T-helper 22 cell (primary cell): ENCODE results near the gene PRDM16.

ENCODE experiments used
- DNase-seq: peaks from one replicate; pipeline ENCODE4 v3.0.0-alpha.2; 2020; ENCODE audit warnings: low read depth

PRDM16 gene

DNA sequence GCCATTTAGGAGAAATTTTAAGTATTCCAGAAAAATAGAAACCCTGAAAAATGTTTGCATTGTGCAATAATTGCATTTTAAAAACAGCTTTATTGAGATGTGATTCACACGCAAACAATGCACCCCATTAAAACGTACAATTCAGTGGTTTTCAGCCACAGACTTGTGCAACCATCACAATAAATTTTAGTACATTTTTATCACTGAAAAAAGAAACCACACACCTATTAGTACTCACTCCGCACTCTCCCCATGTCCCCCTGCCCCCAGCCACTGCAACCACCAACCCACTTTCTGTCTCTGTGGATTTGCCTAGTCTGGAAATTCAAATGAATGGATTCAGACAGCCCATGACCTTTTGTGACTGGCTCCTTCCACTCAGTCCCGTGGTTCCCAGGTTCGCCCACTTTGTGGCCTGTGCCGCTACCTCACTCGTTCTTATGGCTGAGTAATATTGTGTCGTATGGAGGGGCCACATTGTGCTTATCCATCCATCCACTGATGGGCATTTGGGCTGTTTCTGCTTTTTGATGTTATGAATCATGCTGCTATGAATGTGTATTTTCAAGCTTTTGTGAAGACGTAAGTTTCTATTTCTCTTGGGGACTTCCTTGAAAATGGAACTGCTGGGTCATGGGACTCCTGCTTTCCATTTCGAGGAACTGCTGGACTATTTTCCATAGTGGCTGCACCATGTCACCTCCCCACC is 237.7 kb downstream of the PRDM16 start:
- no peak for DNase-seq

- DNase-seq: no peak
Measured at GRCh38 chr1:3307359-3307758, 238.4 kb downstream of the PRDM16 start.

GRCh38 chr1:3308053-3308452 is 239.1 kb downstream of the PRDM16 start:
- no peak for DNase-seq

GRCh38 chr1:3310718-3311400 is 241.9 kb downstream of the PRDM16 start:
- DNase-seq: no peak

GRCh38 chr1:3311711-3312110 is 242.7 kb downstream of the PRDM16 start:
- DNase-seq: no peak

GRCh38 chr1:3312310-3312897 is 243.4 kb downstream of the PRDM16 start:
- DNase-seq: no peak

DNA sequence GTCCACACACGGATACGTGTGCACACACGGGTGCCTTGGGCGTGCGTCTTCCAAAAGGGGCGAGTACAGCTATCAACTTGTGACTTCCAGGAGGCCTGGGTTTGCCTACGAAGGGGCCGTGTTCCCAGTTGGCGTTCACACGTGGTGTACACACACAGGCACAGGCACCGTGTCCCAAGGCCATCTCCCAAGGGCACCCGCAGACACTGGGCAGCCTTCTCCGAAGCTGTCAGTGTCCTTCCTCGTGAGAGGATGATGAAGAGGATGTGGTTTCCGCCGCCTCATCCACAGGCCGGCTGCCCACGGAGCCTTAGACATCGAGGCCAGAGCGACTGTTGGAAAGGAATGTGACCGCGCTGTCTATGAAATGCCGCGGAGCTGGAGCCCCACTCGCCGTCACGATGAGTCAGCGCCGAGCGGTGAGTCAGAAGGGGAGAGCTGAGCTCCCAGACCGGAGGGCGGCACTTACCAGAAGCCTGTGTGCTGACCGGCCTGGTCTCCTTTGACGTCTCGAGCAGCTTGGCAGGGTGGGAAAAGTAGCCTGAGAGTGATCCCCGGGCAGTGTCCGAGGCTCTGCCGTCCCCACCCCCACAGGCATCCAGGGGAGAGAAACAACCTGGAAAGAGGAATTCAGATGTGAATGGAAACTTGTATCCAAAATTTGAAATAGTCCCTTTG is 244.0 kb downstream of the PRDM16 start:
- DNase-seq: no peak

GRCh38 chr1:3313576-3313950 is 244.6 kb downstream of the PRDM16 start:
- DNase-seq: no peak

DNA sequence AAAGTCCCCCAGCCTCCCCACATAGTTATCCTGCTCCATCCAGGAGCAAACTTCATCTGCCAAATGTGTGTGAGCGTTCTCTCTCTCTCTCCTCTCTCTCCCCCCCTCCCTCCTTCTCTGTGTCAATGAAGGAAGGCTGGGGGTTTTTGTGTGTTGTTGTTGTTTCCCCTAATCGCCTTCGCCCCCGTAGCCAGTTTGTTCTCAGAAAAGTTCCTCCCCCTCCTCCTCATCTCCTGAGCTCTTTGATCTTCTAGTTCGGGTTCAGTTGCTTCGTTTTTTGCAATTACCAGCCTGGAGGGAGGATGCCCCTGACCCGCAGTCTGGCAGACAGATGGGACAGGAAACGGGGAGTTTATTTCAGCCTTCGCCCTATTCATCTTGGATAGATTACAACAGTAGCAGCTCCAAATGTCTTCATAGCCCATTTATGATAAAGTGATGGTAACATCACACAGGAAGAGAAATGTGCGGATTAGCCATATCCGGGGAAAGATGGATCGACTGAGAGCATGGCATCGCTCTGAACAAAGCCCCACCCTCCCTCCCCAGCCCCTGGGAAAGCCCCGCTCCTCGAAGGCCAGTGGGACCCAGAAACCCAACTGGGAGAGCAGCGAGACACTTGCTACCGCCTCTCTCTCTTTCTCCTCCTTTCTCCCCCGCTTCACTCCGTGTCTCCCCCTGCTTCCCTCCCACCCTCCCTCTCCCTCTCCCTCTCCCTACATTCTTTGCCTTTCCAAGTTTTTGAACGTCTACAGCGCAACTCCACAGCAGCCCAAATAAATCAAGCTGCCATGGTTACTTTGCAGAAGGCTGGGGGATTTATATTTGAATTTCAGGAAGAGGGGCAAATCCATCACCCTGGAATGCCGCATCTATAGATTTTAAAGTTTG is 245.7 kb downstream of the PRDM16 start:
- no peak for DNase-seq

DNA sequence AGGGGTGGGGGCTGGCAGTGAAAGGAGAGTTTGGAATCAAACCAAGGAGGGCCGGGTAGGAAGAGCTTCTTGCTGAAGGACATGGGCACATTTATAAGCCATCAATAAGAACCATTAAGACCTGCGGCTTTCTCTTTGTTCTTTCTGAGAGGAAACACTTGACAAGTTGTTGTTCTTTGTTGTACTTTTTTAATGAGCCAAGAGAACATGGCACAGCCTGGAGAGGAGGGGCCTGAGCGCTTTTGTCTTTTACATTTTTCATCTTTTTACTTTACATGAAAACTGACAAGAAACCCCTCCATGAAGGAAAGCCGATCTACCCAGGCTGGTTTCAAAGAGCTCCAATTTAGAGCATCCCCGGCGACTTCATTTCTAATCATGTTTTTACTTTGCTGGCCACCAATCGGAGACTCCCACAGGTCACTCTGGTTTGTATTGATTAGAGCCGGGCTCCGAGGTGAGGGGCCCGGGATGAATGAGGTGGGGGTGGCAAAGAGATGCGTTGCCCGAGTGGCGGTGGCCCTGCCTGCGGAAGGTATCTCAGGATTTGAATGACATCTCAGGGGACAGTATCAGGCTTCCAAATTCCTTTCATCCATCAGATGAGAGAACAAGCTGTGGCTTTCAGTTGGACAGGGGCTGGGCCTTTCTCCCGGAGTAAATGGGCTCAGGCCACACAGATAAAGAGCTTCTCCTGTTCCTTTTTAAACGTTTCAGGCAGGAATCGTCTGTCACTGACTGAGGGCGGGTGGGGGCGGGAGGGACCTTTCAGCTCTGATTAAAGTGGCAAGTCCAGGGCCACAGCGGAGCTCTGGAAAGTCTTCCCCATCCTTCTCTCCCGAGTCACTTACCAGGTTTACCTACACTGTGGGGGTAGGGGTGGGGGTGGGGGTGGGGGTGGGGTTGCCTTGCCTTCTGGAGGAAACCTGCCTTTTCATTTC is 246.7 kb downstream of the PRDM16 start:
- DNase-seq: no peak

DNA sequence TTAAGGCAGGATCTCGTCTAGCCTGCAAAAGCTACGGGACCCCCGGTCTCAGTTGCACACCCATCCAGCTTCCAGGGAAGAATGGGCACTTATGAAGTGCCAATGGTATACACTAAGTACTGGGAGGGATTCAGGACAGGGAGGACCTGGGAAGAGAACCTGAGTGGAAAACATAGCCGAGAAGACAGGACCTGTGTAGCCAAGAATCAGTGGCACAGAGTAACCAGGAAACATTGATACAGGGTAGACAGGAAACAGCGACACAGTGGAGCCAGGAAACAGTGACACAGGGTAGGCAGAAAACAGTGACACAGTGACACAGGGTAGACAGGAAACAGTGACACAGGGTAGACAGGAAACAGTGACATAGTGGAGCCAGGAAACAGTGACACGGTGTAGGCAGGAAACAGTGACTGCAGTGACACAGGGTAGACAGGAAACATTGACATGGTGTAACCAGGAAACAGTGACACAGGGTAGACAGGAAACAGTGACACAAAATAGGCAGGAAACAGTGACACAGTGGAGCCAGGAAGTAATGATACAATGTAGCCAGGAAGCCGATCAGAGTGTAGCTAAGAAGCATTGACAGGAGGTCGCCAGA is 247.4 kb downstream of the PRDM16 start:
- no peak for DNase-seq

DNA sequence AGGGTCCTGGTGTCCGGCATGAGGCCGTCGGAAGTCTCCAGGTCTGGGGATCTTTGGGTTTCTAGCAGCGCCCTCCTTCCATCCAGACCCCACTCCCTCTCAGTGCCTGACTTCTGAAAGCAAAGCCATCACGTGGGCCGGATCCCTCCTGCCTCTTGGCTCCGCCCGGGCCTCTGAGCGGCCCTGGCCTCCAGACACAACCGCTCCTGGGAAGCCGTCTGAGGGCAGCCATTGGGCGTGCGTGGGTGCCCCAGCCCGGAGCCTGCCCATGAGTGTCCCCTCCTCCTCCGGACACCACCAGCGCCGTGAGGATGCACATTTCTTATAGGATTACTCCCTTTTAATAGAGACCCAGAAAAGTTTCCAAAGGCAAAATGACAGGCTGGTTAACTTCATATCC is 248.5 kb downstream of the PRDM16 start:
- DNase-seq: no peak

DNA sequence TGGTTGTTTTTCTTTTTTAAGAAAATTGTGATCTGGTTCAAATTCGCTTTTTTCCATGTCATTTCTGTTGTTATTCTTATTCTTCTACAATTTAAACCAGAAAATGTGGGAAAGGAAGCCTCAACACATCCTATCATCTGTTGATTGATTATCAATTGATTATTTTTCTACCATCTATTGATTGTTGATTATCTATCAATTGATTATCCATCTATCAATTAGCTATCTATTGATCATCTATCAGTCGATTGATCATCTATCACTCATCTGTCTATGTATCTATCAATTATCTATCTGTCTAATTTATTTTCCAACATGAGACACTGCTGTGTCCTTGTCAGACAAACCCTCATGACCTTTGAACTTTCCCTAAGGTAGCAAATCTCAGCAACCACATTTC is 249.3 kb downstream of the PRDM16 start:
- DNase-seq: no peak

DNA sequence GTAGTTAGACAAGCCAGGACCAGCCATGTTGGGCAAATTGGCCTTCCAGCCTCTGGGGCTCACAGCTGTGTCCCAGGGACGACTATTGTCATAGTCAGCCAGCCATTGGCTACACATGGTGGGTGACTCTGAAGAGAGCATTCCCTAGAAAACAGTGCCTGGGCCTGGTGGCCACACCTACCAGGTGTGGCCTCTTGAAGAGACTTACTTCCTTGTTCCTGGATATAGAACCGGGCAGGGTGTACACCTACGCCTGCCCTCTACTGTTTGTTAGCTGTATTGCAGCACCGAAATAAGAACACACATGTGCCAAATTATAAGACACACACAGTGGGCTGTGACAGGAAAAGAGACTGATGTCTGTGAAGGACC is 250.9 kb downstream of the PRDM16 start:
- DNase-seq: no peak

- DNase-seq: no peak
Measured at GRCh38 chr1:3320246-3321152, 251.5 kb downstream of the PRDM16 start.

DNA sequence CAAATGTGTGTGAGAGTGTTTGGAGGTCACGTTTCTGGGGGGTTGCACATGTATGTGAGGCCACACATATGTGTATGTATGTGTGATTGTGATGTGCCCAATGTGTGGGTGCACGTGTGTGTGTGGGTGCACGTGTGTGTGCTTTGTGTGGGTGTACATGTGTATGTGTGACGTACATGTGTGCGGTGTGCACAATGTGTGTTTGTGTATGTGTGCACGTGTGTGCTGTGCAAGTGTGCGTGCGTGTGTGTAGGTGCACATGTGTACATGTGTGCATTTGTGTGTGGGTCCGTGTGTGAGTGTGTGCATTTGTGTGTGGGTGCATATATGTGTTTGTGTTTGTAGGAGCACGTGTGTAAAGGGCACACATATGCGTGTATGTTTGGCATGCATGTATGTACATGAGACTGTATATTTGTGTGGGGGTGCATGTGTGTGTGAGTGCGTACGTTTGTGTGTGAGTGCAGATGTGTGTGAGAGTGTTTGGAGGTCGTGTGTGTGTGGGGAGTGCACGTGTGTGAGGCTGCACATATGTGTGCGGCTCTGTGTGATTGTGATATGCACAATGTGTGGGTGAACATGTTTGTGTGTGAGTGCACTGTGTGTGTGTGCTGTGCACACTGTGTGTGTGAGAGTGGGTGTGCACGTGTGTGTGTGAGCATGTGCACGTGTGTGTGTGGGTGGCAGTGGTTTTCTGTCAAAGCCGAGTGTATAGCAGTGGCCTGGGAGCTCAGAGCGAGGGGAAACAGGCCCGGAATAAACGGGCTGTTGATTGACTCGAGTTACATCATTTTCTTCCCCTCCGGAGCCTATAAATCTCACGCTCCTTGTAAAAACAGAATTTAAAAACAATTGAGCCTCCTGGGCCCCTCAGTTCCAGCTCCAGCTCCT is 252.8 kb downstream of the PRDM16 start:
- DNase-seq: no peak

GRCh38 chr1:3322450-3323020 is 253.5 kb downstream of the PRDM16 start:
- DNase-seq: no peak
